ENCODE results near the gene C2CD2L.

The C2CD2L gene

GRCh38 chr11:119084663-119085436 is 22.3 kb upstream of the C2CD2L start, which contains the start of gene HMBS:
Gene HMBS, plus strand, starts transcription at chr11:119084881. Its CDS starts 153 bp downstream, at chr11:119085034.
- Histone ChIP-seq H3K27ac (ENCODE audit: low read depth, low read length) (peak within 1 kb of the TSS; percentile 98), H3K9me3 (ENCODE audit: control insufficient read depth, insufficient read depth, low read length) (no peaks in the 10 kb centered on the region), H3K9ac (ENCODE audit: low read depth, low read length) (peak within 1 kb of the TSS; percentile 96), H3K4me1 (ENCODE audit: control insufficient read depth, insufficient read depth, low read length) (peaks cover 7% of the 10 kb centered on the region; the same call in 1 of the 2 replicates), H3K36me3 (ENCODE audit: control insufficient read depth, insufficient read depth, low read length) (peaks cover 31% of the 10 kb centered on the region), H3K27me3 (ENCODE audit: control insufficient read depth, insufficient read depth, low read length) (no peaks in the 10 kb centered on the region), H3K4me3 (ENCODE audit: low read depth, low read length) (peak within 1 kb of the TSS; percentile 93)

GRCh38 chr11:119085437-119085847 is 21.7 kb upstream of the C2CD2L start:
- Histone ChIP-seq H3K27me3 (ENCODE audit: control insufficient read depth, insufficient read depth, low read length) (no peaks in the 10 kb centered on the region), H3K27ac (ENCODE audit: low read depth, low read length) (peak overlapping the region; percentile 98), H3K4me1 (ENCODE audit: control insufficient read depth, insufficient read depth, low read length) (peaks cover 7% of the 10 kb centered on the region; the same call in 1 of the 2 replicates), H3K9ac (ENCODE audit: low read depth, low read length) (peak overlapping the region; percentile 96), H3K9me3 (ENCODE audit: control insufficient read depth, insufficient read depth, low read length) (no peaks in the 10 kb centered on the region), H3K36me3 (ENCODE audit: control insufficient read depth, insufficient read depth, low read length) (peaks cover 36% of the 10 kb centered on the region), H3K4me3 (ENCODE audit: low read depth, low read length) (peak overlapping the region; percentile 93)

GRCh38 chr11:119087123-119087522 is 20.0 kb upstream of the C2CD2L start:
- H3K27me3 ChIP-seq (ENCODE audit: control insufficient read depth, insufficient read depth, low read length), result no peaks in the 10 kb centered on the region
- H3K9me3 ChIP-seq (ENCODE audit: control insufficient read depth, insufficient read depth, low read length), result no peaks in the 10 kb centered on the region
- H3K4me3 ChIP-seq (ENCODE audit: low read depth, low read length), result no peak overlapping the region
- H3K36me3 ChIP-seq (ENCODE audit: control insufficient read depth, insufficient read depth, low read length), result peaks cover 33% of the 10 kb centered on the region
- H3K27ac ChIP-seq (ENCODE audit: low read depth, low read length), result no peak overlapping the region
- no peak overlapping the region for H3K9ac ChIP-seq (ENCODE audit: low read depth, low read length)
- peaks cover 7% of the 10 kb centered on the region; the same call in 1 of the 2 replicates for H3K4me1 ChIP-seq (ENCODE audit: control insufficient read depth, insufficient read depth, low read length)

- Histone ChIP-seq H3K9me3 (ENCODE audit: control insufficient read depth, insufficient read depth, low read length) (no peaks in the 10 kb centered on the region), H3K9ac (ENCODE audit: low read depth, low read length) (no peak overlapping the region), H3K27ac (ENCODE audit: low read depth, low read length) (no peak overlapping the region), H3K4me3 (ENCODE audit: low read depth, low read length) (no peak overlapping the region), H3K27me3 (ENCODE audit: control insufficient read depth, insufficient read depth, low read length) (no peaks in the 10 kb centered on the region), H3K4me1 (ENCODE audit: control insufficient read depth, insufficient read depth, low read length) (peaks cover 10% of the 10 kb centered on the region), H3K36me3 (ENCODE audit: control insufficient read depth, insufficient read depth, low read length) (peaks cover 35% of the 10 kb centered on the region)
These were observed 19.4 kb upstream of the C2CD2L start for GRCh38 chr11:119087747-119088241.

GRCh38 chr11:119088406-119088805 is 18.7 kb upstream of the C2CD2L start:
- Histone ChIP-seq H3K4me3 (ENCODE audit: low read depth, low read length) (no peak overlapping the region), H3K36me3 (ENCODE audit: control insufficient read depth, insufficient read depth, low read length) (peaks cover 41% of the 10 kb centered on the region), H3K27ac (ENCODE audit: low read depth, low read length) (no peak overlapping the region), H3K9me3 (ENCODE audit: control insufficient read depth, insufficient read depth, low read length) (no peaks in the 10 kb centered on the region), H3K9ac (ENCODE audit: low read depth, low read length) (no peak overlapping the region), H3K27me3 (ENCODE audit: control insufficient read depth, insufficient read depth, low read length) (no peaks in the 10 kb centered on the region), H3K4me1 (ENCODE audit: control insufficient read depth, insufficient read depth, low read length) (peaks cover 16% of the 10 kb centered on the region)

GRCh38 chr11:119089319-119089718 is 17.8 kb upstream of the C2CD2L start:
- Histone ChIP-seq H3K9me3 (ENCODE audit: control insufficient read depth, insufficient read depth, low read length) (no peaks in the 10 kb centered on the region), H3K27ac (ENCODE audit: low read depth, low read length) (no peak overlapping the region), H3K9ac (ENCODE audit: low read depth, low read length) (no peak overlapping the region), H3K36me3 (ENCODE audit: control insufficient read depth, insufficient read depth, low read length) (peaks cover 48% of the 10 kb centered on the region), H3K4me3 (ENCODE audit: low read depth, low read length) (no peak overlapping the region), H3K4me1 (ENCODE audit: control insufficient read depth, insufficient read depth, low read length) (peaks cover 16% of the 10 kb centered on the region), H3K27me3 (ENCODE audit: control insufficient read depth, insufficient read depth, low read length) (no peaks in the 10 kb centered on the region)

GRCh38 chr11:119091178-119091577 is 16.0 kb upstream of the C2CD2L start:
- no peak overlapping the region for H3K9ac ChIP-seq (ENCODE audit: low read depth, low read length)
- no peaks in the 10 kb centered on the region for H3K27me3 ChIP-seq (ENCODE audit: control insufficient read depth, insufficient read depth, low read length)
- peaks cover 10% of the 10 kb centered on the region; the same call in 1 of the 2 replicates for H3K4me1 ChIP-seq (ENCODE audit: control insufficient read depth, insufficient read depth, low read length)
- H3K27ac ChIP-seq (ENCODE audit: low read depth, low read length), result no peak overlapping the region
- peaks cover 50% of the 10 kb centered on the region for H3K36me3 ChIP-seq (ENCODE audit: control insufficient read depth, insufficient read depth, low read length)
- no peak overlapping the region for H3K4me3 ChIP-seq (ENCODE audit: low read depth, low read length)
- no peaks in the 10 kb centered on the region for H3K9me3 ChIP-seq (ENCODE audit: control insufficient read depth, insufficient read depth, low read length)

- peak overlapping the region; percentile 96 for H3K4me3 ChIP-seq (ENCODE audit: low read depth, low read length)
- H3K4me1 ChIP-seq (ENCODE audit: control insufficient read depth, insufficient read depth, low read length), result peaks cover 10% of the 10 kb centered on the region; the same call in 1 of the 2 replicates
- no peak overlapping the region for H3K9ac ChIP-seq (ENCODE audit: low read depth, low read length)
- H3K27me3 ChIP-seq (ENCODE audit: control insufficient read depth, insufficient read depth, low read length), result no peaks in the 10 kb centered on the region
- H3K36me3 ChIP-seq (ENCODE audit: control insufficient read depth, insufficient read depth, low read length), result peaks cover 60% of the 10 kb centered on the region
- no peaks in the 10 kb centered on the region for H3K9me3 ChIP-seq (ENCODE audit: control insufficient read depth, insufficient read depth, low read length)
- H3K27ac ChIP-seq (ENCODE audit: low read depth, low read length), result peak overlapping the region; percentile 11
These were observed 14.9 kb upstream of the C2CD2L start for GRCh38 chr11:119091966-119092879.

GRCh38 chr11:119092880-119093842 is 14.0 kb upstream of the C2CD2L start:
- H3K9ac ChIP-seq (ENCODE audit: low read depth, low read length), result peak overlapping the region; percentile 94
- no peaks in the 10 kb centered on the region for H3K27me3 ChIP-seq (ENCODE audit: control insufficient read depth, insufficient read depth, low read length)
- peaks cover 10% of the 10 kb centered on the region; the same call in 1 of the 2 replicates for H3K4me1 ChIP-seq (ENCODE audit: control insufficient read depth, insufficient read depth, low read length)
- peak overlapping the region; percentile 96 for H3K4me3 ChIP-seq (ENCODE audit: low read depth, low read length)
- H3K9me3 ChIP-seq (ENCODE audit: control insufficient read depth, insufficient read depth, low read length), result no peaks in the 10 kb centered on the region
- H3K27ac ChIP-seq (ENCODE audit: low read depth, low read length), result peak overlapping the region; percentile 89
- peaks cover 70% of the 10 kb centered on the region for H3K36me3 ChIP-seq (ENCODE audit: control insufficient read depth, insufficient read depth, low read length)
